ENCODE results near the gene TTC9C. TPM values are rescaled to one million over a fixed set of nuclear protein-coding genes. Genes with fewer than 3 reads are reported as not detected.

TTC9C gene
- total and polyA plus RNA-seq, 2 of the 8 experiments (the other 6 are each of a cell fraction or from before 2014, with no cell fraction given), result 25.4 to 34.1 TPM

DNA sequence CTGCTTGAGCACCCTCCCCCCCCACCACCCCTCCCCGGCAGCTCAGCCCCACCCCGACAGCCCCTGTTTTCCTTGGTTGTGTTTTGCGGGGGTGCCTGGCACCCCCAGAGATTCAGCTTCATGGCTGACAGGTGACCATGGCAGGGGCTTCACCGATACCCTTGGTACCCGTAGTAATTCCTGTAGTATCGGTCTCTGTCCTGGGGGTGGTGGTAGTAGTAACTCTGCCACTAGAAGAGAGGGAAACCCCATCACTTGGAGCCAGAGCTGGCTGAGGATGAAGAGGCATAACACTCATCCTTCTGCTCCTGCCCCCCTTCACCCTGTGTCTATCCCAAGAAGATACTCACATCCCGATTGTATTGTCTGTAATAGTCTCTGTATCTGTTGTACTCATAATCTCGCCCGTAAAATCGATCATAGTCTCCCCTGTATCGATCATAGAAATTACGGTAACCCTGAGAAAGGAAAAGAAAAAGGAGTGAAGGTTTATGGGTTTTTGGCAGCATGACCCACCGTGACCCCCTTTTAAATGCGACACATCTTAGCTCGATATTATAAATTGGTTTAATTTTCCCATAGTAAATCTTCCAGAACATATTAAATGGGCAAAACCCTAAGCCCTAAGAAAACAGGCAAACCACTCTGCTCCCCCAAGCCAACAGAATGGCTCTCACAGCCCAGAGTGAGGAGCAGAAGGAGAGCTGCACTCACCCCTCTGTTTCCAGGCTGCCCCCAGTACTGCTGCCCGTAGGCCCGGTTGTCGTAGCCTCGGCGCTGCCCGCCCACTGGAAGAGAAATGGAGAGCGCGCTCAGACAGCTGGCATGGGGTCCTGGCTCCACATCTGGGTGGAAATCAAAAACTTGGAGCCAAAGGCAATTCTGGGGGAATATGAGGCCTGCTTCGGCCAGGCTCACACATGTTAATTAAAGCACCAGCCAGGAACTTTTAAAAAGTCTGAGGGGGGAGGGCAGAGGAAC lies 12.8 kb upstream of the TTC9C start (continued):
- TF ChIP-seq, protein P1, sequence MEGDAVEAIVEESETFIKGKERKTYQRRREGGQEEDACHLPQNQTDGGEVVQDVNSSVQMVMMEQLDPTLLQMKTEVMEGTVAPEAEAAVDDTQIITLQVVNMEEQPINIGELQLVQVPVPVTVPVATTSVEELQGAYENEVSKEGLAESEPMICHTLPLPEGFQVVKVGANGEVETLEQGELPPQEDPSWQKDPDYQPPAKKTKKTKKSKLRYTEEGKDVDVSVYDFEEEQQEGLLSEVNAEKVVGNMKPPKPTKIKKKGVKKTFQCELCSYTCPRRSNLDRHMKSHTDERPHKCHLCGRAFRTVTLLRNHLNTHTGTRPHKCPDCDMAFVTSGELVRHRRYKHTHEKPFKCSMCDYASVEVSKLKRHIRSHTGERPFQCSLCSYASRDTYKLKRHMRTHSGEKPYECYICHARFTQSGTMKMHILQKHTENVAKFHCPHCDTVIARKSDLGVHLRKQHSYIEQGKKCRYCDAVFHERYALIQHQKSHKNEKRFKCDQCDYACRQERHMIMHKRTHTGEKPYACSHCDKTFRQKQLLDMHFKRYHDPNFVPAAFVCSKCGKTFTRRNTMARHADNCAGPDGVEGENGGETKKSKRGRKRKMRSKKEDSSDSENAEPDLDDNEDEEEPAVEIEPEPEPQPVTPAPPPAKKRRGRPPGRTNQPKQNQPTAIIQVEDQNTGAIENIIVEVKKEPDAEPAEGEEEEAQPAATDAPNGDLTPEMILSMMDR (IDR thresholded peaks at IDR 0.05; ENCODE audit: control extremely low read depth in 1 of 3, insufficient read depth in 1 of 3, low read depth in 1 of 3, low read length in 3 of 3), result peak in 1 of 3 experiments; percentile 37; a peak in 2 of 4 replicates
- TF ChIP-seq POLR2A (IDR thresholded peaks at IDR 0.05; ENCODE audit: control extremely low read depth in 1 of 2, low read depth in 2 of 2, low read length in 2 of 2) (no peak), RAD21 (IDR thresholded peaks at IDR 0.05 in 1 of 2, conservative IDR thresholded peaks at IDR 0.05 in 1 of 2; ENCODE audit: low read depth in 2 of 2, low read length in 2 of 2) (peak in 1 of 2 experiments; percentile 20; a peak in 1 of 4 replicates), YY1 (IDR thresholded peaks at IDR 0.05; ENCODE audit: low read depth, low read length) (no peak), NRF1 (IDR thresholded peaks at IDR 0.05; ENCODE audit: low read depth, low read length) (no peak)

Measured in H1 (cell line).